IMR-90 (cell line): ENCODE measurements around the gene KLF9. TPM values are rescaled to one million over a fixed set of nuclear protein-coding genes. Genes with fewer than 3 reads are reported as not detected.

Experiments used
- ATAC-seq: fragments of 200-7000 bp; cut with Tn5 transposase; 2 replicates; pipeline ENCODE4 v1.9.1; 2020; ENCODE audit warnings: low read depth, mild to moderate bottlenecking, moderate library complexity
- BruUV-seq: library from RNA; stranded (reverse); fragments of 400-500 nt; replicated peaks from 2 replicates; lab custom pipeline; 2021; lab: Mats Ljungman, UMichigan
- CTCF ChIA-PET: fragments of 300-600 bp; formaldehyde crosslinking; extraction: SDS; loops from one replicate; lab custom pipeline; 2021; ENCODE audit warnings: antibody characterized with exemption; lab: Yijun Ruan, JAX
- POLR2A ChIA-PET: fragments of 300-600 bp; sonication (Branson Sonifier 250); formaldehyde crosslinking; loops from one replicate; lab custom pipeline; 2022; ENCODE audit warnings: antibody characterized with exemption; ENCODE audit not compliant: unreplicated experiment; lab: Charles Lee
- DNase-seq: peaks from one replicate; pipeline ENCODE4 v3.0.0; 2013
- H2AFZ ChIP-seq: replicated peaks from 2 replicates; pipeline ENCODE3; 2013; ENCODE audit warnings: low read length, mild to moderate bottlenecking; ENCODE audit not compliant: poor library complexity
- H2AK5ac ChIP-seq: 2 replicates; pipeline ENCODE4 v1.6.1; 2013; ENCODE audit warnings: low read depth, low read length, inconsistent platforms
- H2AK9ac ChIP-seq: replicated peaks from 2 replicates; pipeline ENCODE3; 2013; ENCODE audit warnings: mild to moderate bottlenecking, low read depth, low read length, moderate library complexity; ENCODE audit not compliant: poor library complexity
- H2BK120ac ChIP-seq: 2 replicates; pipeline ENCODE4 v1.6.1; 2013; ENCODE audit warnings: low read depth, low read length, inconsistent platforms
- H2BK15ac ChIP-seq: 3 replicates; pipeline ENCODE4 v1.6.1; 2013; ENCODE audit warnings: low read depth, low read length, inconsistent platforms
- H2BK20ac ChIP-seq: 2 replicates; pipeline ENCODE4 v1.6.1; 2013; ENCODE audit warnings: low read depth, mild to moderate bottlenecking, inconsistent platforms, low read length, moderate library complexity
- H2BK5ac ChIP-seq: 2 replicates; pipeline ENCODE4 v1.6.1; 2013; ENCODE audit warnings: mild to moderate bottlenecking, low read depth, low read length, inconsistent platforms; ENCODE audit not compliant: poor library complexity, severe bottlenecking
- H3K14ac ChIP-seq: replicated peaks from 2 replicates; pipeline ENCODE4 v1.6.1; 2013; ENCODE audit warnings: low read depth, low read length, inconsistent platforms
- H3K18ac ChIP-seq: 2 replicates; pipeline ENCODE4 v1.6.1; 2013; ENCODE audit warnings: low read depth, low read length, control low read depth
- H3K23ac ChIP-seq: 2 replicates; pipeline ENCODE4 v1.6.1; 2013; ENCODE audit warnings: low read depth, low read length, inconsistent platforms
- H3K27ac ChIP-seq: 2 replicates; pipeline ENCODE4 v1.5.1; 2013; ENCODE audit warnings: mild to moderate bottlenecking, control low read depth, low read length; ENCODE audit not compliant: insufficient read depth
- H3K27me3 ChIP-seq: 2 replicates; pipeline ENCODE4 v1.6.1; 2013; ENCODE audit warnings: low read length; ENCODE audit not compliant: control insufficient read depth, insufficient read depth
- H3K36me3 ChIP-seq: 2 replicates; pipeline ENCODE4 v1.6.1; 2013; ENCODE audit warnings: low read length, mixed read lengths; ENCODE audit not compliant: control insufficient read depth, insufficient read depth
- H3K4ac ChIP-seq: 2 replicates; pipeline ENCODE4 v1.6.1; 2013; ENCODE audit warnings: low read depth, low read length, inconsistent platforms
- H3K4me1 ChIP-seq: 2 replicates; pipeline ENCODE4 v1.6.1; 2013; ENCODE audit warnings: low read length, mixed read lengths; ENCODE audit not compliant: control insufficient read depth, insufficient read depth
- H3K4me2 ChIP-seq: 2 replicates; pipeline ENCODE4 v1.6.1; 2013; ENCODE audit warnings: low read depth, mild to moderate bottlenecking, control low read depth, low read length, moderate library complexity
- H3K4me3 ChIP-seq: 2 replicates; pipeline ENCODE4 v1.5.1; 2013; ENCODE audit warnings: low read depth, mild to moderate bottlenecking, control low read depth, low read length, moderate library complexity; ENCODE audit not compliant: insufficient read depth
- H3K56ac ChIP-seq: 2 replicates; pipeline ENCODE4 v1.6.1; 2013; ENCODE audit warnings: low read length, inconsistent platforms; ENCODE audit not compliant: insufficient read depth; ENCODE audit errors: extremely low read depth
- H3K79me1 ChIP-seq, 2 experiments: 2 replicates each; pipeline ENCODE4 v1.6.1; 2013; ENCODE audit warnings: low read length in 2 of 2, inconsistent platforms in 1 of 2, low read depth in 1 of 2
- H3K9ac ChIP-seq: 2 replicates; pipeline ENCODE4 v1.6.1; 2013; ENCODE audit warnings: low read depth, low read length, control low read depth
- H3K9me1 ChIP-seq: 2 replicates; pipeline ENCODE4 v1.6.1; 2013; ENCODE audit warnings: low read length, inconsistent platforms; ENCODE audit not compliant: insufficient read depth
- H3K9me3 ChIP-seq: 2 replicates; pipeline ENCODE4 v1.6.1; 2013; ENCODE audit warnings: low read length; ENCODE audit not compliant: control insufficient read depth, insufficient read depth
- H4K20me1 ChIP-seq: 2 replicates; pipeline ENCODE4 v1.6.1; 2013; ENCODE audit warnings: low read length, inconsistent platforms; ENCODE audit not compliant: insufficient read depth
- H4K5ac ChIP-seq: 2 replicates; pipeline ENCODE4 v1.6.1; 2013; ENCODE audit warnings: mild to moderate bottlenecking, low read depth, low read length, control low read depth
- H4K8ac ChIP-seq, 2 experiments: 2 replicates each; pipeline ENCODE4 v1.6.1; 2013; ENCODE audit warnings: low read depth in 2 of 2, low read length in 2 of 2, control low read depth in 1 of 2, inconsistent platforms in 1 of 2
- H4K91ac ChIP-seq: 2 replicates; pipeline ENCODE4 v1.6.1; 2013; ENCODE audit warnings: low read depth, low read length, inconsistent platforms; ENCODE audit not compliant: insufficient read depth
- BHLHE40 ChIP-seq: fragments of 150-350 bp; IDR thresholded peaks from 2 replicates; pipeline ENCODE4 v1.6.1; 2016; ENCODE audit warnings: mild to moderate bottlenecking, low read depth, low read length
- MXI1 ChIP-seq: IDR thresholded peaks from 2 replicates; pipeline ENCODE4 v1.6.1; 2012; ENCODE audit warnings: low read depth, mild to moderate bottlenecking, low read length, moderate library complexity, borderline replicate concordance
- NFE2L2 ChIP-seq: fragments of 150-350 bp; IDR thresholded peaks from 2 replicates; pipeline ENCODE4 v1.6.1; 2016; ENCODE audit warnings: low read depth, mild to moderate bottlenecking, low read length
- POLR2A ChIP-seq: IDR thresholded peaks from 2 replicates; pipeline ENCODE4 v1.6.1; 2012; ENCODE audit warnings: mild to moderate bottlenecking, low read depth, low read length
- RCOR1 ChIP-seq: IDR thresholded peaks from 2 replicates; pipeline ENCODE4 v1.6.1; 2012; ENCODE audit warnings: mild to moderate bottlenecking, low read length, improper control_type of control experiment; ENCODE audit not compliant: insufficient replicate concordance
- RFX5 ChIP-seq: IDR thresholded peaks from 2 replicates; pipeline ENCODE4 v1.8.0; 2012; ENCODE audit warnings: low read depth, mild to moderate bottlenecking, low read length, moderate library complexity
- SMC3 ChIP-seq: fragments of 150-350 bp; IDR thresholded peaks from 2 replicates; pipeline ENCODE4 v1.6.1; 2016; ENCODE audit warnings: low read depth, mild to moderate bottlenecking, antibody characterized with exemption, low read length, moderate library complexity
- WGBS, 2 experiments: methylation state at CpG; one replicate each; pipeline versions ENCODE4 v1.1.5 to v1.1.7; 2013; ENCODE audit warnings: missing lambda C conversion rate in 2 of 2; ENCODE audit not compliant: insufficient read length in 1 of 2; ENCODE audit errors: extremely low coverage in 2 of 2; 5-methylcytosine and 5-hydroxymethylcytosine counted together
- dilution Hi-C: fragments of 300-500 bp; cut with HindIII; formaldehyde crosslinking; loops from one replicate; pipeline ENCODE4 v1.14.3; 2018; ENCODE audit warnings: low sequenced_read_pairs; ENCODE audit not compliant: unreplicated experiment
- in situ Hi-C: fragments of 300-500 bp; cut with MboI; formaldehyde crosslinking; loops from 3 replicates; pipeline ENCODE4 v1.14.3; 2019; ENCODE audit warnings: low sequenced_read_pairs, inconsistent platforms, mixed read lengths
- intact Hi-C: fragments of 100-400 bp; cut with micrococcal nuclease; formaldehyde crosslinking; loops from 2 replicates; pipeline ENCODE4 v1.10.0; 2022
- polyA plus RNA-seq, 3 experiments: library from polyadenylated mRNA; depleted of rRNA; stranded (reverse); fragments of >200 nt; gene quantifications; 2 replicates each; pipeline ENCODE4 v1.2.3, GENCODE V29; 2012; ENCODE audit warnings: low replicate concordance in 1 of 3
- total RNA-seq: library from RNA; depleted of rRNA; stranded (reverse); fragments of >200 nt; gene quantifications from 2 replicates; pipeline ENCODE4 v1.2.3, GENCODE V29; 2012
- TF ChIP-seq, protein P1 (sequence below): conservative IDR thresholded peaks from 2 replicates; pipeline ENCODE4 v1.5.1; 2012; ENCODE audit warnings: mild to moderate bottlenecking, low read depth, low read length, improper control_type of control experiment
- TF ChIP-seq, protein P2 (sequence below): fragments of 150-350 bp; IDR thresholded peaks from 2 replicates; pipeline ENCODE4 v1.6.1; 2017; ENCODE audit warnings: mild to moderate bottlenecking, antibody characterized with exemption, low read length, low read depth
- TF ChIP-seq, protein P3 (sequence below): fragments of 150-350 bp; IDR thresholded peaks from 2 replicates; pipeline ENCODE4 v1.6.1; 2016; ENCODE audit warnings: low read depth, mild to moderate bottlenecking, low read length, moderate library complexity, borderline replicate concordance

The KLF9 gene
- total and polyA plus RNA-seq, 2 of the 4 experiments (the other 2 are of a cell fraction), result 4.1 to 7.5 TPM

DNA sequence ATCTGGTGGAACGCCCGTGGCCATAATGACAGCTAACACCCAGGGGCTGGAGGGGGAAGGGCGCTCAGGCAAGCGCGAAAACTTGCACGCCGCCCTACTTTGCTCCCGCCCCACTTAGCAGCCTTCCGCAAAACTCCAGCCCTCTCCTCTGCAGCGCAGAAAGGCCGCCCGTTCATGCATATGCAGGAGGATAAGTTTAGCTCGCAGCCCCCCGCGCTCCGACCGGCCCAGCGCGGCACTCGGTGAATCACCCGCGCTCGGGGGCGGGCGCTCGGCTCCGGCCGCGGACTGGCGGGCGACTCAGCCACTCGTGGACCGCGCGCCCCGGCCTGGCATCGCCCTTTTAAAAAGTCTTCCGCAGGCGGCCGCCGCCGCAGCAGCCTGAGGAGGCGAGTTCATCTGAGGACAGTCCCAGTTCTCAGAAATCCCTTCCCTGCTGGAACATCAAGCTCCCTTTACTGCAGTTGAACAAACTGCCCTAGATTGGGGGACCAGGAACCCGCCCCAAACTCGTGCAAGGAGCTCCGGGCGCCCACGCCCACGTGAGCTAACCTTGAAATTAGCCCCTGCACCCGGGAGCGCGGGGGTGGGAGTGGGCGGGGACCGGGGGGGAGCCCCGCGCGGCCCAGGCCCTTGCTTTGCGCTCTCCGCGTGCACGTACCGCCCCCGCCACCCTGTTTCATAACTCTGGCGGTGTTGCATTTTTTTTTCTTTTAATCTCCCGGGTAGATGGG lies 4.5 kb upstream of the KLF9 start (continued):
- TF ChIP-seq BHLHE40 (peak; percentile 86), RCOR1 (no peak), NFE2L2 (peak; percentile 2; the same call in 1 of the 2 replicates)

DNA sequence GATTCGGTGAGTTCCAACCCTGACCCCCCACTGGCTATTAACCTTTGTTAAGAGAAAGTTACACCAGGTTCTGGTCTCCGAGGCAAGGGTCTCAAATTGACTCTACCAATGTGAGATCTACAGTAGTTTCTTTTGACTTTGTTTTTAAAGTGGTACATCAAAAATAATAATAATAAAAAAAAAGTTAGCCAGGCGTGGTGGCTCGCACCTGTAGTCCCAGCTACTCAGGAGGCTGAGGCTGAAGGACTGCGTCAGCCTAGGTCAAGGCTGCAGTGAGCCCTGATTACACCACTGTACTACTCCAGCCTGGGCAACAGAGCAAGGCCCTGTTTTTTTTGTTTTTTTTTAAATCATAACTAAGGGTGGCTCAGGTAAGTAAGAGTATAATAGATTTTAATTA lies 1.0 kb upstream of the KLF9 start:
- BruUV-seq, result no TSS peak
- Histone ChIP-seq H3K4ac (peak overlapping the region; percentile 11; the same call in 1 of the 2 replicates), H4K8ac (no peak overlapping the region), H2AFZ (no peak overlapping the region), H3K56ac (0 out of 2 replicates have a peak overlapping the region, but pooled peaks have one; percentile 19), H2BK120ac (peak overlapping the region; percentile 21; the same call in 1 of the 2 replicates), H3K4me2 (no peak overlapping the region; the same call in 1 of the 2 replicates), H2BK15ac (0 out of 3 replicates have a peak overlapping the region, but pooled peaks have one; percentile 25), H2BK20ac (peak overlapping the region; percentile 24; the same call in 1 of the 2 replicates), H2AK9ac (no peak overlapping the region), H3K23ac (0 out of 2 replicates have a peak overlapping the region, but pooled peaks have one; percentile 63), H3K9ac (peak overlapping the region; percentile 41; the same call in 1 of the 2 replicates), H2BK5ac (peak overlapping the region; percentile 73), H4K91ac (peak overlapping the region; percentile 12; the same call in 1 of the 2 replicates), H3K14ac (0 out of 2 replicates have a peak overlapping the region, but pooled peaks have one; percentile 35), H3K27me3 (no peaks in the 10 kb centered on the region), H3K4me1 (peaks cover 7% of the 10 kb centered on the region), H3K27ac (no peak overlapping the region), H3K4me3 (no peak overlapping the region), H3K36me3 (no peaks in the 10 kb centered on the region), H4K5ac (no peak overlapping the region), H4K20me1 (peaks cover 14% of the 10 kb centered on the region), H3K9me3 (no peaks in the 10 kb centered on the region), H3K79me1 (peaks cover 7 to 36% of the 10 kb centered on the region in 2 experiments; a peak in 3 of 4 replicates), H2AK5ac (no peak overlapping the region), H3K18ac (no peak overlapping the region), H3K9me1 (peaks cover 7% of the 10 kb centered on the region; the same call in 1 of the 2 replicates)
- intact Hi-C loops, result loop anchor here (2.0 kb wide), 1 partner anchor 159 kb away; no protein-coding TSS in a partner anchor
- in situ Hi-C loops, result loop anchor here (5.0 kb wide), 1 partner anchor 67 kb away; no protein-coding TSS in a partner anchor
- CTCF ChIA-PET, result interaction anchor here (0.9 to 1.9 kb wide), 2 partner anchors 24 to 69 kb away, joined by 3 to 7 read pairs; no protein-coding TSS in a partner anchor
- WGBS, 2 experiments, result no CpG with 5 or more reads among the region's 5 CpGs
- POLR2A ChIA-PET, result interaction anchor here (0.6 kb wide), 1 partner anchor 26 kb away, joined by 3 read pairs; no protein-coding TSS in a partner anchor
- DNase-seq, result no peak
- dilution Hi-C loops, result no loop called here
- ATAC-seq, result no peak
- TF ChIP-seq POLR2A, result no peak
- TF ChIP-seq SMC3, result no peak
- no peak for TF ChIP-seq BHLHE40
- TF ChIP-seq, protein P1, sequence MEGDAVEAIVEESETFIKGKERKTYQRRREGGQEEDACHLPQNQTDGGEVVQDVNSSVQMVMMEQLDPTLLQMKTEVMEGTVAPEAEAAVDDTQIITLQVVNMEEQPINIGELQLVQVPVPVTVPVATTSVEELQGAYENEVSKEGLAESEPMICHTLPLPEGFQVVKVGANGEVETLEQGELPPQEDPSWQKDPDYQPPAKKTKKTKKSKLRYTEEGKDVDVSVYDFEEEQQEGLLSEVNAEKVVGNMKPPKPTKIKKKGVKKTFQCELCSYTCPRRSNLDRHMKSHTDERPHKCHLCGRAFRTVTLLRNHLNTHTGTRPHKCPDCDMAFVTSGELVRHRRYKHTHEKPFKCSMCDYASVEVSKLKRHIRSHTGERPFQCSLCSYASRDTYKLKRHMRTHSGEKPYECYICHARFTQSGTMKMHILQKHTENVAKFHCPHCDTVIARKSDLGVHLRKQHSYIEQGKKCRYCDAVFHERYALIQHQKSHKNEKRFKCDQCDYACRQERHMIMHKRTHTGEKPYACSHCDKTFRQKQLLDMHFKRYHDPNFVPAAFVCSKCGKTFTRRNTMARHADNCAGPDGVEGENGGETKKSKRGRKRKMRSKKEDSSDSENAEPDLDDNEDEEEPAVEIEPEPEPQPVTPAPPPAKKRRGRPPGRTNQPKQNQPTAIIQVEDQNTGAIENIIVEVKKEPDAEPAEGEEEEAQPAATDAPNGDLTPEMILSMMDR, result no peak
- TF ChIP-seq, protein P2, sequence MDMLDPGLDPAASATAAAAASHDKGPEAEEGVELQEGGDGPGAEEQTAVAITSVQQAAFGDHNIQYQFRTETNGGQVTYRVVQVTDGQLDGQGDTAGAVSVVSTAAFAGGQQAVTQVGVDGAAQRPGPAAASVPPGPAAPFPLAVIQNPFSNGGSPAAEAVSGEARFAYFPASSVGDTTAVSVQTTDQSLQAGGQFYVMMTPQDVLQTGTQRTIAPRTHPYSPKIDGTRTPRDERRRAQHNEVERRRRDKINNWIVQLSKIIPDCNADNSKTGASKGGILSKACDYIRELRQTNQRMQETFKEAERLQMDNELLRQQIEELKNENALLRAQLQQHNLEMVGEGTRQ, result no peak
- no peak for TF ChIP-seq MXI1
- TF ChIP-seq, protein P3, sequence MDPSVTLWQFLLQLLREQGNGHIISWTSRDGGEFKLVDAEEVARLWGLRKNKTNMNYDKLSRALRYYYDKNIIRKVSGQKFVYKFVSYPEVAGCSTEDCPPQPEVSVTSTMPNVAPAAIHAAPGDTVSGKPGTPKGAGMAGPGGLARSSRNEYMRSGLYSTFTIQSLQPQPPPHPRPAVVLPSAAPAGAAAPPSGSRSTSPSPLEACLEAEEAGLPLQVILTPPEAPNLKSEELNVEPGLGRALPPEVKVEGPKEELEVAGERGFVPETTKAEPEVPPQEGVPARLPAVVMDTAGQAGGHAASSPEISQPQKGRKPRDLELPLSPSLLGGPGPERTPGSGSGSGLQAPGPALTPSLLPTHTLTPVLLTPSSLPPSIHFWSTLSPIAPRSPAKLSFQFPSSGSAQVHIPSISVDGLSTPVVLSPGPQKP, result no peak
- no peak for TF ChIP-seq NFE2L2
- no peak for TF ChIP-seq RFX5
